HCT116 (cell line): Measurements from ENCODE around the gene ARHGEF17.
A peak's percentile ranks its signal among the peaks of the same experiment; 100 is the strongest.

Experiments
- POLR2AphosphoS5 ChIP-seq: IDR thresholded peaks from 2 replicates; pipeline ENCODE4 v1.6.1; 2011; ENCODE audit warnings: mild to moderate bottlenecking, low read depth, low read length, moderate library complexity
- TF ChIP-seq, protein P1 (sequence below), 3 experiments: fragments of 200-600 bp in 1 of 3; sonication (generic) in 1 of 3; IDR thresholded peaks in 2 of 3; conservative IDR thresholded peaks in 1 of 3; 2 replicates each; pipeline ENCODE4 v1.5.1; 2012 to 2017; ENCODE audit warnings: low read depth in 2 of 3, low read length in 2 of 3, antibody characterized with exemption in 1 of 3, borderline replicate concordance in 1 of 3, control low read depth in 1 of 3, mild to moderate bottlenecking in 1 of 3, mixed read lengths in 1 of 3, mixed run types in 1 of 3, moderate library complexity in 1 of 3; ENCODE audit not compliant: insufficient read depth in 1 of 3

DNA sequence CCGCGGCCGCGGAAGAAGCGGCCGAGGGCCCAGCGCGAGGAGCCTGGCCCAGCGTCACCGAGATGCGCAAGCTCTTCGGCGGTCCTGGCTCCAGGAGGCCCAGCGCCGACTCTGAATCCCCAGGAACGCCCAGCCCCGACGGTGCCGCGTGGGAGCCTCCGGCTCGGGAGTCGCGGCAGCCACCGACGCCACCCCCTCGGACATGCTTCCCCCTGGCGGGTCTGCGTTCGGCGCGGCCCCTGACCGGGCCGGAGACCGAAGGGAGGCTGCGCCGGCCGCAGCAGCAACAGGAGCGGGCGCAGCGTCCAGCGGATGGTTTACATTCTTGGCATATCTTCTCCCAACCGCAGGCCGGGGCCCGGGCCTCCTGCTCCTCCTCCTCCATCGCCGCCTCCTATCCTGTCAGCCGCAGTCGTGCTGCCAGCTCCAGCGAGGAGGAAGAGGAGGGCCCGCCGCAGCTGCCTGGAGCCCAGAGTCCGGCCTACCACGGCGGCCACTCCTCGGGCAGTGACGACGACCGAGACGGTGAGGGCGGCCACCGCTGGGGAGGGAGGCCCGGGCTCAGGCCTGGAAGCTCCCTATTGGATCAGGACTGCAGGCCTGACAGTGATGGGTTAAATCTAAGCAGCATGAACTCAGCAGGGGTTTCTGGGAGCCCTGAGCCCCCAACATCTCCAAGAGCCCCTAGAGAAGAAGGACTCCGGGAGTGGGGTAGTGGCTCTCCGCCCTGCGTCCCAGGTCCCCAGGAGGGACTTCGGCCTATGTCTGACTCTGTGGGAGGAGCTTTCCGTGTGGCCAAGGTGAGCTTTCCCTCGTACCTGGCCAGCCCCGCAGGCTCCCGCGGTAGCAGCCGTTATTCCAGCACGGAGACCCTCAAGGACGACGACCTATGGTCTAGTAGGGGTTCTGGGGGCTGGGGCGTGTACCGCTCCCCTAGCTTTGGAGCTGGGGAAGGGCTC lies 1.2 kb downstream of the ARHGEF17 start:
- TF ChIP-seq POLR2AphosphoS5, result peak; percentile 45
- TF ChIP-seq, protein P1, sequence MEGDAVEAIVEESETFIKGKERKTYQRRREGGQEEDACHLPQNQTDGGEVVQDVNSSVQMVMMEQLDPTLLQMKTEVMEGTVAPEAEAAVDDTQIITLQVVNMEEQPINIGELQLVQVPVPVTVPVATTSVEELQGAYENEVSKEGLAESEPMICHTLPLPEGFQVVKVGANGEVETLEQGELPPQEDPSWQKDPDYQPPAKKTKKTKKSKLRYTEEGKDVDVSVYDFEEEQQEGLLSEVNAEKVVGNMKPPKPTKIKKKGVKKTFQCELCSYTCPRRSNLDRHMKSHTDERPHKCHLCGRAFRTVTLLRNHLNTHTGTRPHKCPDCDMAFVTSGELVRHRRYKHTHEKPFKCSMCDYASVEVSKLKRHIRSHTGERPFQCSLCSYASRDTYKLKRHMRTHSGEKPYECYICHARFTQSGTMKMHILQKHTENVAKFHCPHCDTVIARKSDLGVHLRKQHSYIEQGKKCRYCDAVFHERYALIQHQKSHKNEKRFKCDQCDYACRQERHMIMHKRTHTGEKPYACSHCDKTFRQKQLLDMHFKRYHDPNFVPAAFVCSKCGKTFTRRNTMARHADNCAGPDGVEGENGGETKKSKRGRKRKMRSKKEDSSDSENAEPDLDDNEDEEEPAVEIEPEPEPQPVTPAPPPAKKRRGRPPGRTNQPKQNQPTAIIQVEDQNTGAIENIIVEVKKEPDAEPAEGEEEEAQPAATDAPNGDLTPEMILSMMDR (IDR thresholded peaks at IDR 0.05 in 2 of 3, conservative IDR thresholded peaks at IDR 0.05 in 1 of 3; ENCODE audit: borderline replicate concordance in 1 of 3, insufficient read depth in 1 of 3, low read depth in 2 of 3, low read length in 2 of 3), result no peak
